ENCODE measurements around the gene ABLIM1.

The ABLIM1 gene

GRCh38 chr10:114402871-114403540 lies 255.1 kb downstream of the ABLIM1 start:
- no peak for DNase-seq

GRCh38 chr10:114402233-114402632 lies 255.8 kb downstream of the ABLIM1 start:
- DNase-seq = no peak

- DNase-seq = no peak
These were observed 256.8 kb downstream of the ABLIM1 start for GRCh38 chr10:114401195-114401791.

GRCh38 chr10:114400091-114400490 lies 258.0 kb downstream of the ABLIM1 start:
- DNase-seq = no peak

- no peak for DNase-seq
These were observed 258.5 kb downstream of the ABLIM1 start for GRCh38 chr10:114399576-114399975.

GRCh38 chr10:114398587-114399331 lies 259.3 kb downstream of the ABLIM1 start:
- DNase-seq = no peak

GRCh38 chr10:114397651-114398145 lies 260.4 kb downstream of the ABLIM1 start:
- no peak for DNase-seq

GRCh38 chr10:114396464-114396863 lies 261.6 kb downstream of the ABLIM1 start:
- no peak for DNase-seq

- DNase-seq = no peak
These were observed 262.6 kb downstream of the ABLIM1 start for GRCh38 chr10:114395366-114396022.

GRCh38 chr10:114394531-114394930 lies 263.5 kb downstream of the ABLIM1 start:
- DNase-seq = no peak

- no peak for DNase-seq
These were observed 264.2 kb downstream of the ABLIM1 start for GRCh38 chr10:114393886-114394285.

- no peak for DNase-seq
These were observed 264.6 kb downstream of the ABLIM1 start for GRCh38 chr10:114393482-114393881.

- DNase-seq = no peak
These were observed 265.8 kb downstream of the ABLIM1 start for GRCh38 chr10:114392112-114392835.

GRCh38 chr10:114391599-114391998 lies 266.5 kb downstream of the ABLIM1 start:
- DNase-seq = no peak

- DNase-seq = no peak
These were observed 268.6 kb downstream of the ABLIM1 start for GRCh38 chr10:114389426-114389825.

- DNase-seq = no peak
These were observed 269.8 kb downstream of the ABLIM1 start for GRCh38 chr10:114388275-114388674.

- DNase-seq = no peak
These were observed 270.3 kb downstream of the ABLIM1 start for GRCh38 chr10:114387784-114388183.

- no peak for DNase-seq
These were observed 271.6 kb downstream of the ABLIM1 start for GRCh38 chr10:114386452-114386851.

- no peak for DNase-seq
These were observed 272.5 kb downstream of the ABLIM1 start for GRCh38 chr10:114385557-114385956.

- no peak for DNase-seq
These were observed 273.5 kb downstream of the ABLIM1 start for GRCh38 chr10:114384601-114385000.

- no peak for DNase-seq
These were observed 273.9 kb downstream of the ABLIM1 start for GRCh38 chr10:114384181-114384580.
